B cell (primary cell): ENCODE data around the gene FEV. TPM values are rescaled to one million over a fixed set of nuclear protein-coding genes. Genes with fewer than 3 reads are reported as not detected.

Source experiments
- ATAC-seq: fragments of 200-7000 bp; cut with Tn5 transposase; one replicate; pipeline ENCODE4 v1.10.0; 2021; ENCODE audit warnings: low read depth, mild to moderate bottlenecking, moderate number of reproducible peaks, moderate library complexity
- CTCF ChIA-PET: fragments of 350-600 bp; sonication (Branson Sonifier 250); formaldehyde crosslinking; loops from one replicate; lab custom pipeline; 2021; ENCODE audit warnings: antibody characterized with exemption, inconsistent platforms; lab: Charles Lee
- POLR2A ChIA-PET: fragments of 350-600 bp; sonication (Branson Sonifier 250); formaldehyde crosslinking; loops from one replicate; lab custom pipeline; 2021; ENCODE audit warnings: antibody characterized with exemption; lab: Charles Lee
- DNase-seq: peaks from one replicate; pipeline ENCODE4 v3.0.0; 2013
- H2AFZ ChIP-seq: 2 replicates; pipeline ENCODE4 v1.6.1; 2012; ENCODE audit warnings: mild to moderate bottlenecking, low read depth, low read length; ENCODE audit not compliant: insufficient read depth, poor library complexity, severe bottlenecking
- H3K27ac ChIP-seq, 2 donors: 1 replicate in 1 of 2; 2 replicates in 1 of 2; pipeline ENCODE4 v1.5.1; 2012 to 2013; ENCODE audit warnings: low read length in 2 of 2, mild to moderate bottlenecking in 2 of 2, moderate library complexity in 1 of 2
- H3K27me3 ChIP-seq, 4 experiments: fragments of 200-600 bp in 1 of 4; sonication (generic) in 1 of 4; replicated peaks in 1 of 4; 1 replicate in 2 of 4; 2 replicates in 2 of 4; pipeline versions ENCODE4 v1.6.1 to v1.7.0; 2013 to 2016; ENCODE audit warnings: low read length in 3 of 4, mild to moderate bottlenecking in 2 of 4, mixed read lengths in 1 of 4, moderate library complexity in 1 of 4; ENCODE audit not compliant: insufficient read depth in 4 of 4, control insufficient read depth in 3 of 4; ENCODE audit errors: control extremely low read depth in 1 of 4
- H3K36me3 ChIP-seq, 2 experiments: replicated peaks in 1 of 2; 1 replicate in 1 of 2; 2 replicates in 1 of 2; pipeline versions ENCODE4 v1.6.1 to v1.7.1; 2013; ENCODE audit warnings: low read length in 1 of 2; ENCODE audit not compliant: insufficient read depth in 2 of 2, control insufficient read depth in 1 of 2; ENCODE audit errors: control extremely low read depth in 1 of 2, extremely low read depth in 1 of 2
- H3K4me1 ChIP-seq, 2 donors: fragments of 200-600 bp in 1 of 2; sonication (generic) in 1 of 2; 1 replicate in 1 of 2; 2 replicates in 1 of 2; pipeline versions ENCODE4 v1.5.1 to v1.6.1; 2013 to 2017; ENCODE audit warnings: low read length in 2 of 2; ENCODE audit not compliant: control insufficient read depth in 2 of 2, insufficient read depth in 2 of 2
- H3K4me2 ChIP-seq: replicated peaks from 2 replicates; pipeline ENCODE3; 2012; ENCODE audit warnings: mild to moderate bottlenecking, low read depth, low read length; ENCODE audit not compliant: poor library complexity, severe bottlenecking
- H3K4me3 ChIP-seq, 5 experiments: fragments of 200-600 bp in 1 of 5; sonication (generic) in 1 of 5; 1 replicate in 3 of 5; 2 replicates in 2 of 5; pipeline versions ENCODE4 v1.5.1 to v1.7.0; 2011 to 2016; ENCODE audit warnings: low read length in 4 of 5, mild to moderate bottlenecking in 4 of 5, low read depth in 2 of 5, control low read depth in 1 of 5, moderate library complexity in 1 of 5; ENCODE audit not compliant: insufficient read depth in 1 of 5; ENCODE audit errors: control extremely low read depth in 1 of 5, extremely low read depth in 1 of 5
- H3K79me2 ChIP-seq: fragments of 200-600 bp; sonication (generic); one replicate; pipeline ENCODE4 v1.6.0; 2016; ENCODE audit warnings: low read length; ENCODE audit not compliant: control insufficient read depth, insufficient read depth
- H3K9ac ChIP-seq: fragments of 200-600 bp; sonication (generic); 2 replicates; pipeline ENCODE4 v1.6.1; 2017; ENCODE audit warnings: mild to moderate bottlenecking, low read length, moderate library complexity
- H3K9me3 ChIP-seq, 3 donors: one replicate each; pipeline versions ENCODE4 v1.6.1 to v1.7.1; 2013; ENCODE audit warnings: low read length in 2 of 3; ENCODE audit not compliant: control insufficient read depth in 2 of 3, insufficient read depth in 1 of 3; ENCODE audit errors: control extremely low read depth in 1 of 3
- H4K20me1 ChIP-seq: 2 replicates; pipeline ENCODE4 v1.6.0; 2012; ENCODE audit warnings: mild to moderate bottlenecking, low read length; ENCODE audit not compliant: insufficient read depth, control insufficient read depth, poor library complexity, severe bottlenecking
- H3K27ac Mint-ChIP-seq: one replicate; pipeline ENCODE4 v1.8.0; 2021; ENCODE audit warnings: mixed read lengths
- H3K27me3 Mint-ChIP-seq: one replicate; pipeline ENCODE4 v1.8.0; 2021; ENCODE audit warnings: mixed read lengths
- H3K4me1 Mint-ChIP-seq: one replicate; pipeline ENCODE4 v1.8.0; 2021; ENCODE audit warnings: mixed read lengths
- H3K4me3 Mint-ChIP-seq: one replicate; pipeline ENCODE4 v1.8.0; 2021; ENCODE audit warnings: mixed read lengths
- H3K9me3 Mint-ChIP-seq: one replicate; pipeline ENCODE4 v1.8.0; 2022; ENCODE audit warnings: mixed read lengths; ENCODE audit not compliant: insufficient read depth
- CTCF ChIP-seq: fragments of 200-600 bp; IDR thresholded peaks from one replicate; pipeline ENCODE4 v1.8.0; 2022; ENCODE audit warnings: antibody characterized with exemption, mild to moderate bottlenecking
- EZH2 ChIP-seq: IDR thresholded peaks from 2 replicates; pipeline ENCODE4 v1.6.1; 2012; ENCODE audit warnings: borderline replicate concordance, low read depth, mild to moderate bottlenecking, moderate library complexity, low read length; ENCODE audit not compliant: insufficient read depth, poor library complexity, severe bottlenecking
- WGBS: methylation state at CpG from one replicate; pipeline ENCODE4 v1.1.5; 2013; ENCODE audit warnings: missing lambda C conversion rate; ENCODE audit not compliant: insufficient coverage; 5-methylcytosine and 5-hydroxymethylcytosine counted together
- intact Hi-C: fragments of 100-400 bp; cut with micrococcal nuclease; formaldehyde crosslinking; loops from one replicate; pipeline ENCODE4 v1.10.0; 2022
- polyA plus RNA-seq: library from polyadenylated mRNA; depleted of rRNA; stranded (reverse); fragments of >200 nt; gene quantifications from 2 replicates; pipeline ENCODE4 v1.2.3, GENCODE V29; 2012
- total RNA-seq, 2 donors: library from RNA; stranded (reverse); fragments of 120-200 nt in 1 of 2; gene quantifications; 1 replicate in 1 of 2; 2 replicates in 1 of 2; pipeline versions ENCODE4 v1.2.3 to v1.2.4, GENCODE V29; 2013 to 2022

Gene FEV
- total and polyA plus RNA-seq, 2 donors (not counting 1 experiment from before 2014, with no cell fraction given): not detected

- Mint-ChIP-seq H3K27ac (no peak overlapping the region), H3K4me3 (no peak overlapping the region), H3K4me1 (no peaks in the 10 kb centered on the region), H3K27me3 (peaks cover 43% of the 10 kb centered on the region), H3K9me3 (no peaks in the 10 kb centered on the region)
- no peak overlapping the region for H2AFZ ChIP-seq
- H3K27me3 ChIP-seq: peaks cover 0 to 34% (median 0%) of the 10 kb centered on the region in 4 experiments
- no peaks in the 10 kb centered on the region for H4K20me1 ChIP-seq
- no peaks in the 10 kb centered on the region for H3K4me1 ChIP-seq
- CTCF ChIA-PET: interaction anchor here (0.6 to 2.0 kb wide), 5 partner anchors 19 to 415 kb away, joined by 3 to 6 read pairs (median 4); no protein-coding TSS in a partner anchor
- 33% methylated on average over 1 of the region's 6 CpGs for WGBS
- peaks cover 0 to 8% (median 0%) of the 10 kb centered on the region in 3 donors for H3K9me3 ChIP-seq
- no peak overlapping the region for H3K4me3 ChIP-seq
- ATAC-seq (no peak), DNase-seq (peak; percentile 27)
- H3K79me2 ChIP-seq: no peaks in the 10 kb centered on the region
- no peak overlapping the region for H3K27ac ChIP-seq
- TF ChIP-seq CTCF (peak; percentile 50), EZH2 (no peak)
- intact Hi-C loops: no loop called here
- H3K36me3 ChIP-seq: no peaks in the 10 kb centered on the region
- H3K4me2 ChIP-seq: no peak overlapping the region
- POLR2A ChIA-PET: interaction anchor here (0.6 kb wide), 1 partner anchor 33 kb away, joined by 6 read pairs; no protein-coding TSS in a partner anchor
- no peak overlapping the region for H3K9ac ChIP-seq
Measured at GRCh38 chr2:219010162-219010756, 25.3 kb upstream of the FEV start.

- Mint-ChIP-seq H3K9me3 (no peaks in the 10 kb centered on the region), H3K27ac (no peak overlapping the region), H3K27me3 (peaks cover 45% of the 10 kb centered on the region), H3K4me3 (no peak overlapping the region), H3K4me1 (no peaks in the 10 kb centered on the region)
- H3K27ac ChIP-seq: no peak overlapping the region
- ATAC-seq: no peak
- no peaks in the 10 kb centered on the region for H4K20me1 ChIP-seq
- no peaks in the 10 kb centered on the region for H3K4me1 ChIP-seq
- no peaks in the 10 kb centered on the region for H3K79me2 ChIP-seq
- H3K4me2 ChIP-seq: no peak overlapping the region
- no peak overlapping the region for H2AFZ ChIP-seq
- H3K9ac ChIP-seq: no peak overlapping the region
- H3K4me3 ChIP-seq: no peak overlapping the region
- H3K27me3 ChIP-seq: peaks cover 0 to 39% (median under 1%) of the 10 kb centered on the region in 4 experiments
- no peaks in the 10 kb centered on the region for H3K36me3 ChIP-seq
- CTCF ChIA-PET: interaction anchor here (0.8 to 1.5 kb wide), 3 partner anchors 12 to 20 kb away, joined by 3 to 5 read pairs (median 4); no protein-coding TSS in a partner anchor
- POLR2A ChIA-PET: no interaction called here
- TF ChIP-seq EZH2 (no peak), CTCF (no peak)
- DNase-seq: no peak
- peaks cover 0 to 8% (median 0%) of the 10 kb centered on the region in 3 donors for H3K9me3 ChIP-seq
- intact Hi-C loops: no loop called here
- WGBS: 67% methylated on average over 1 of the region's 2 CpGs
Measured at GRCh38 chr2:219009294-219009693, 24.3 kb upstream of the FEV start.
